GM13976 (cell line): ENCODE measurements around the gene GCA.

Experiments
- DNase-seq: peaks from one replicate; pipeline ENCODE4 v3.0.0; 2012; ENCODE audit warnings: low spot score
- in situ Hi-C: fragments of 300-500 bp; cut with MboI; formaldehyde crosslinking; loops from one replicate; pipeline ENCODE4 v1.12.0; 2022; ENCODE audit warnings: low sequenced_read_pairs, mixed read lengths, inconsistent platforms; ENCODE audit not compliant: unreplicated experiment
- TF ChIP-seq, protein P1 (sequence below): IDR thresholded peaks from 2 replicates; pipeline ENCODE4 v1.5.1; 2012; ENCODE audit warnings: borderline replicate concordance, mild to moderate bottlenecking; ENCODE audit not compliant: insufficient read depth; ENCODE audit errors: extremely low read depth, missing control alignments, control extremely low read depth

The GCA gene

DNA sequence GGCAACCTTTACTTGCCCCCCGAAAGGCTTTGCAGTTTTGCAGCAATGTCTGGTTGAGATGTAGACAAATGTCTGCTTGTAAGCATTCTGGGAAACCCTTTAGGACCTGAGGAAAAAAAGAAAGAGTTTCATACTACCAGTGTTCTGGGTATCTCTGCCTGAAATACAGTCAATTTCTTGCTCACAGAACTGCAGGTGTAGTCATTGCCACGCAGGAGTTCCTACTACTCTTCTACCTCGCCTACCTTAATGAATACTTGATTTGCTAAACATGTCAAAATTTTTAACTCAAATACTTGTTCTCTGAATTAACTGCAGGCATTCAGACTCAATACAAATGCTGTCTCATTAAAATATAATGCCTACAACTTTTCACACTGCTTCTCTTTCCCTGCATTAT, 56.4 kb downstream of the GCA start:
- TF ChIP-seq, protein P1, sequence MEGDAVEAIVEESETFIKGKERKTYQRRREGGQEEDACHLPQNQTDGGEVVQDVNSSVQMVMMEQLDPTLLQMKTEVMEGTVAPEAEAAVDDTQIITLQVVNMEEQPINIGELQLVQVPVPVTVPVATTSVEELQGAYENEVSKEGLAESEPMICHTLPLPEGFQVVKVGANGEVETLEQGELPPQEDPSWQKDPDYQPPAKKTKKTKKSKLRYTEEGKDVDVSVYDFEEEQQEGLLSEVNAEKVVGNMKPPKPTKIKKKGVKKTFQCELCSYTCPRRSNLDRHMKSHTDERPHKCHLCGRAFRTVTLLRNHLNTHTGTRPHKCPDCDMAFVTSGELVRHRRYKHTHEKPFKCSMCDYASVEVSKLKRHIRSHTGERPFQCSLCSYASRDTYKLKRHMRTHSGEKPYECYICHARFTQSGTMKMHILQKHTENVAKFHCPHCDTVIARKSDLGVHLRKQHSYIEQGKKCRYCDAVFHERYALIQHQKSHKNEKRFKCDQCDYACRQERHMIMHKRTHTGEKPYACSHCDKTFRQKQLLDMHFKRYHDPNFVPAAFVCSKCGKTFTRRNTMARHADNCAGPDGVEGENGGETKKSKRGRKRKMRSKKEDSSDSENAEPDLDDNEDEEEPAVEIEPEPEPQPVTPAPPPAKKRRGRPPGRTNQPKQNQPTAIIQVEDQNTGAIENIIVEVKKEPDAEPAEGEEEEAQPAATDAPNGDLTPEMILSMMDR, result no peak
- DNase-seq, result no peak
- in situ Hi-C loops, result no loop called here

DNA sequence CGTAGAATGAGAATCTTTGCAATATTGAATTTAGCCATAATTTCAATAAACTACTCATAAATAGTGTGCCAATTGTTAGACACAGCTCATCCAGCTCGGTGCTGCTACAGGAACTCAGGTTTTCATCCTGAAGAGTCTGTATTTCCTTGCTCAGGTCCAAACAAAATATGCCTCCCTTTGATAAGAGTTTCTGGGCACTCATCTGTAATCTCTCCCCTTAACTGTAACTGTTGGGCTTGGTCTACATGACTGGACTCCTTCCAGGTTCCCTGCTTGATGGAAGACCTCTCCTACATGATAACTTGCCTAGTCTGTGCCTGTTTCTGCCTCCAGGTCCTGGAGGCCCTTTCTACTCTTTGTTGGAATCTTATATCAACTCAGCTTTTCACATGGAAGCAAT, 57.9 kb downstream of the GCA start:
- DNase-seq, result no peak
- in situ Hi-C loops, result no loop called here
- TF ChIP-seq, protein P1, result no peak

DNA sequence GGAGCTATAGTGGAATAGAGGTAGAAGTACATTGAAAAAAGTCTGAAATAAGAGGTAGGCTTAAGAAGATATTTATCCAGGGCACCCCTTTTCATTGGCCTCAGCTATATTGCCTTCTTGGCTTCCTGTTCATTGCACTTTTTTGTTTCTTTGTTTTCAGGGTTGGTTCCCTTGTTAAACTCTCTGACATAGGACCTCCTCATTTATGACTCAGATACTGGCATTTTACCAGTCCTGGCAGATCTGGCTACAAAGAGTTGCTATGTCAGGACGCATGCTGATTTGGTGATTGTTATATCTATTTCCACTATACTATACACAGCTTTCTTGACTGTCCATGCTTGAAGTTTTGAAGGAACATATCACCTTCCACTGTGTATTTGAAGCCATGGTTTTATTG, 60.0 kb downstream of the GCA start:
- in situ Hi-C loops, result no loop called here
- no peak for DNase-seq
- TF ChIP-seq, protein P1, result no peak
